Activated T-cell treated with anti-CD3 and anti-CD28 coated beads, Interleukin-2, amount 50 U/mL, for 48 hours (primary cell): ENCODE measurements around the gene STARD3NL.
"Not testable (repeated sequence)": the region's sequence is repeated elsewhere in the genome, so short reads cannot be mapped to it uniquely, and the experiment has no call there.

Experiments
- DNase-seq, 2 experiments: peaks; one replicate each; pipeline ENCODE4 v3.0.0-alpha.2; 2020

STARD3NL gene

DNA sequence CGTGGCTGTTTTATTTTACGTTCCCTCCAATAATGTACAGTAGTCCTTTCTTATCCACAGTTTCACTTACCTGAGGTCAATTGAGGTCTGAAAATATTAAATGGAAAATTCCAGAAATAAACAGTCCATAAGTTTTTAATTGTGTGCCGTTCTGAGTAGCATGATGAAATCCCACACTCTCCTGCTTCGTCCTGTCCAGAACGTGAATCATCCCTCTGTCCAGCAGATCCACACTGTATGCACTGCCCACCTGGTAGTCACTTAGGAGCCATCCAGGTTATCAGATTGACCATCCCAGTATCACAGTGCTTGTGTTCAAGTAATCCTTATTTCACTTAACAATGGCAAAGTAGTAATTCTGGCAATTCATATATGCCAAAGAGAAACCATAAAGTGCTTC is 46.3 kb downstream of the STARD3NL start:
- no peak for DNase-seq

DNA sequence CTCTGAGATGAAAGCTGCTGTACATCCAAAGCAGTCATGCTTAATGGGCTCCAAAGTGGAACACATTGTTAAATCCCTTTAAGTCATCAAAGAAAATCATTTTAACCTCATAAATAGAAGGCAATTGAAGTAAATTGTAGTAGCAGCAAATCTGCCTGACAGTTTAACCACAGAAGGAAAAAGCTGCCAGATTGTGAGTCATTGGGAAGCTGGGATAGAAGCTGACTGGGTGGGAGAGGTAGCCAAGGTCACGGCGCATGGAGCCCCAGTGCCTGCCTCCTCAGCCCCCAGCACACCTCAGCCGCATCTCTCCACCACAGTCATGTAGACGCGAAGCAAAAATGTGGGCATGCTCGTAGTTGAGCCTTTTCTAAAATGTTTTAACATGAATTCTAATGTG is 51.3 kb downstream of the STARD3NL start:
- no peak for DNase-seq

- DNase-seq = no peak
These were observed 52.0 kb downstream of the STARD3NL start for GRCh38 chr7:38229884-38230642.

GRCh38 chr7:38232502-38233366 is 54.7 kb downstream of the STARD3NL start:
- peak; percentile 77 to 83 for DNase-seq

DNA sequence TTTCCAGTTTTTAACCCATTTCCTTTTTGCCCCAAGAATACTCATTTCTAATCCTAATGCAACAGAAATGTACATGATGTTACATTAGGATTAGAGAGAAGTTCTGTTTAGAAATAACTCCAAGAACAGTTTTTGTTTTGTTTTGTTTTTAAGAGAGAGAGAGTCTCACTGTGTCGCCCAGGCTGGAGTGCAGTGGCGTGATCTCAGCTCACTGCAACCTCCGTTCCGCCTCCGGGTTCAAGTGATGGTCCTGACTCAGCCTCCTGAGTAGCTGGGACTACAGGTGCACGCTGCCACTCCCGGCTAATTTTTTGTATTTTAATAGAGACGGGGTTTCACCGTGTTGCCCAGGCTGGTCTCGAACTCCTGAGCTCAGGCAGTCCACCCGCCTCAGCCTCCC is 56.7 kb downstream of the STARD3NL start:
- not testable (repeated sequence) for DNase-seq

DNA sequence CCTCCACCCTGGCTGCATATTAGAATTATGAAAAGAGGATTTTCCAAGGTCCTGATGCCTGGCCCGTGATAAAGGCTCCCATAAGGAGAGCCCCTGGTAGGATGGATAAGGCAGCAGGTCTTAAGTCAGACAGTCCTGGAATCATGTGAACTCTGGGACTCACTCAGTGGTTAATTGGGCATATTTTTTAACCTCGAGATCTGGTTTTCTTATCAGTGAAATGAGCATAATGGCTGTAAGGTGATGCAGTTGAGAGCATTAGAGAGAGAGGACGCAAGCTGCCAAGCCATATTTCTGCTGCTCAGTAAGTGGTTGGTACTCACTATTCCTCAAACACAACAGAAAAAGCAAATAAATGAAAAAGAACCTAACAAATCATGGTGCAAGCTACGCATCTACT is 57.6 kb downstream of the STARD3NL start:
- no peak for DNase-seq

- DNase-seq = not testable (repeated sequence)
These were observed 61.1 kb downstream of the STARD3NL start for GRCh38 chr7:38239129-38239528.

- DNase-seq = no peak
These were observed 63.0 kb downstream of the STARD3NL start for GRCh38 chr7:38241071-38241470.

DNA sequence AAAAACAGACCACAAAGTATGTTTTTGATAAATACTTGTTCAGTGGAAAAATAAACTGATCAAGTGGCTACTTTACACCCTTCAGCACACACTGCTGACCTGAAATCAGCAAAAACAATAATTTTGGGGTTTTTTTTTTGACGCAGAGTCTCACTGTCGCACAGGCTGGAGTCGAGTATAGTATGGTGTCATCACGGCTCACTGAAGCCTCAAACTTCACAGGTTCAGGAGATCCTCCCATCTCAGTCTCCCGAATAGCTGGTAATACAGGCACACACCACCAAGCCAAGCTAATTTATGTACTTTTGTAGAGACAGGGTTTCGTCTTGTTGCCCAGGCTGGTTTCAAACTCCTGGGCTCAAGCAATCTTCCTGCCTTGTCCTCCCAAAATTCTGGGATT is 64.8 kb downstream of the STARD3NL start:
- no peak for DNase-seq

GRCh38 chr7:38243345-38243744 is 65.3 kb downstream of the STARD3NL start:
- DNase-seq = not testable (repeated sequence)

DNA sequence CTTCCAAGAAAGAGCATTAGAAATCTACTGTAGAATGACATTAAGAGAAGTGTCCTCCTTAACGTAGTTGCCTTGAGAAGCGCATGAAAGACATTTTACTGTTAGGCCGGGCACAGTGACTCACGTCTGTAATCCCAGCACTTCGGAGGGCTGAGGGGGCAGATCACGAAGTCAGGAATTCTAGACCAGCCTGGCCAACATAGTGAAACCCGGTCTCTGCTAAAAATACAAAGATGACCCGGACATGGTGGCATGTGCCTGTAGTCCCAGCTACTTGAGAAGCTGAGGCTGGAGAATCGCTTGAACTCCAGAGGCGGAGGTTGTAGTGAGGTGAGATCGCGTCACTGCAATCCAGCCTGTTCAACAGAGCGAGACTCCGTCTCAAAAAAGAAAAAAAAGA is 66.5 kb downstream of the STARD3NL start:
- DNase-seq = no peak

DNA sequence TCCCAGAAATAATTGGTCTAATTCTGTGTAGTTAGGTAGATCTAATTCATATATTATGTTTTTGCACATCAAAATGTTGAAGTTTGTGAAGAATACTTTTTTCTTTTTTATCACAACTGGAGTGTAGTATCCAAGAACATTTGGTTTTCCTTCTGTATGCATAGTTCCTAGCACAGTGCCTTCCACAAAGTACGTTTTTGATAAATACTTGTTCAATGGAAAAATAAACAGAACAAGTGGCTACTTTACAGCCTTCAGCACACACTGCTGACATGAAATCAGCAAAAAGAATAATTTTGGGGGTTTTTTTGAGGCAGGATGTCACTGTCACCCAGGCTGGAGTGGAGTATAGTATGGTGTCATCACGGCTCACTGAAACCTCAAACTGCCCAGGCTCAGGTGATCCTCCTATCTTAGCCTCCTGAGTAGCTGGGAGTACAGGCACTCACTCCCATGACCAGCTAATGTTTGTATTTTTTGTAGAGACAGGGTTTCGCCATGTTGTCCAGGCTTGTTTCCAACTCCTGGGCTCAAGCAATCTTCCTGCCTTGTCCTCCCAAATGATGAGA is 67.4 kb downstream of the STARD3NL start:
- DNase-seq = no peak

DNA sequence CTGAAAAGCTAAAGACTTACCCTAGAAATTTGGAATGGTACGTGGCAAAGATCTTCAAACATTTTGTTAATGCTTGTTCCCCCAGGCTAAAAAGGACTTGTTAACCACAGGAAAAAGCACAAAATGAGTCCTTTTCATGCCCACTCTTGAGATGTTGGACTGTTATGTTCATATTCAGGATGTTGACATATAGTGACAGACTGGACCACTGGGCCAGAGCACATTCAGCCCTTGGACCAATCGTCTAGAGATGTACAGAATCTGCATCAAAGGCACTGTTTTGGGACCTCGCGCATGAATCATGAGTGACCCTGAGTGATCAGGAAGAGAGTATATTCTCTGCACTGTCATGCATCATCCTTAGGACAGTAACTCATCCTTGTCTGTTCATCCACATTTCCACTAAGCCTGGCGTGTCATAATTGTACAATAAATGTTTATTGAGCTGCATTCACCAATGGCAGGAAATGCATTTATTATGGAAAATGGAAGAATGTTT is 70.1 kb downstream of the STARD3NL start:
- no peak for DNase-seq

DNA sequence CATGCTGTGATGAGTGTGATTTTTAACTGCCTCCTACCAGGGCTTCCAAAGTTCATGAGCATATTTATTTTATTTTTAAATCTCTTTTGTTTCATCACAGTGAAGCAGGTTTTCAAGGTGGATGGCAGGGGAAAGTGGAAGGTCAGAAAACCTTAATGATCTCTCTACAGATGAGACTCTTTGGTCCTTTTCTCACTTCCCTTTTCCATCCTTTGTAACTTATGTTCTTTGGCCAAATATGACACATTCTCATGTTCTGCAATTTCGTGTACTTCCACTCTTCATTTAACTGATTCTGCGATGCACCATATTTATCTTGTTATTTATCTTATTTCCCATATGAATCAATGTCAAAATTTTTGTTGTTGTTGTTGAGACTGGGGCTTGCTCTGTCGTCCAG is 71.8 kb downstream of the STARD3NL start:
- not testable (repeated sequence) for DNase-seq

GRCh38 chr7:38257350-38257677 is 79.3 kb downstream of the STARD3NL start:
- no peak for DNase-seq

DNA sequence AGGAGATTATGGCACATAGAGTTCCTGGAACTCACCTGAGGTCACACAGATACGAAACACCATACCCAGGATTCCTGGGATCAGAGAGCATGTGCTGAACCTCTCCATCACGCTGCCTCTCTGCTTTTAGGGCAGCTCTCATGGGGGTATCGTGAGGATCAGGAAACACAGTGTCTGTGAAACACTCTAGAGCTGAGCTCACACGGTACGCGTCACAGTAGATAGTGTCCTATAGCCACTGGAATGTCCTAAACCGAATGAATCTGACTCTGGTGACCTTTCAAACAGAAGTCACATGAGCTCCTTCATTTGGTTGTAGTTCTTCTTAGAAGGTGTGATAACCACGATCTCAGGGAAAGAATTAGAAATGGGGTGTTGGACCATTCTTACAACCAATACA is 81.1 kb downstream of the STARD3NL start:
- not testable (repeated sequence) for DNase-seq

GRCh38 chr7:38261601-38262000 is 83.6 kb downstream of the STARD3NL start:
- not testable (repeated sequence) for DNase-seq

- DNase-seq = not testable (repeated sequence)
These were observed 84.0 kb downstream of the STARD3NL start for GRCh38 chr7:38262026-38262425.

- DNase-seq = no peak
These were observed 84.5 kb downstream of the STARD3NL start for GRCh38 chr7:38262545-38262944.

- not testable (repeated sequence) for DNase-seq
These were observed 85.2 kb downstream of the STARD3NL start for GRCh38 chr7:38263274-38263673.

- DNase-seq = not testable (repeated sequence)
These were observed 86.6 kb downstream of the STARD3NL start for GRCh38 chr7:38264602-38265001.

- not testable (repeated sequence) for DNase-seq
These were observed 87.9 kb downstream of the STARD3NL start for GRCh38 chr7:38265958-38266357.

GRCh38 chr7:38269704-38270346 is 91.8 kb downstream of the STARD3NL start:
- not testable (repeated sequence) for DNase-seq
